HepG2 (cell line): ENCODE data around the gene RAC3. TPM values are rescaled to one million over a fixed set of nuclear protein-coding genes. Genes with fewer than 3 reads are reported as not detected.
A peak's percentile ranks its signal among the peaks of the same experiment; 100 is the strongest.

Experiments used
- ATAC-seq: fragments of 200-7000 bp; cut with Tn5 transposase; 3 replicates; pipeline ENCODE4 v1.9.1; 2020; ENCODE audit warnings: mild to moderate bottlenecking, moderate library complexity
- BruUV-seq: library from RNA; stranded (reverse); fragments of 400-500 nt; replicated peaks from 2 replicates; lab custom pipeline; 2021; lab: Mats Ljungman, UMichigan
- CTCF ChIA-PET: fragments of 300-600 bp; formaldehyde crosslinking; extraction: SDS; loops from one replicate; lab custom pipeline; 2021; ENCODE audit warnings: low total read pairs, inconsistent platforms, low intra/inter-chr PET ratio; lab: Yijun Ruan, JAX
- POLR2A ChIA-PET: fragments of 350-600 bp; sonication (Branson Sonifier 250); formaldehyde crosslinking; loops from one replicate; lab custom pipeline; 2020; ENCODE audit warnings: antibody characterized with exemption, inconsistent platforms; lab: Yijun Ruan, JAX
- DNase-seq: peaks from one replicate; pipeline ENCODE4 v3.0.0-alpha.2; 2015; ENCODE audit warnings: low spot score
- FAIRE-seq: peaks from 3 replicates; lab custom pipeline; 2011; peaks lifted over from hg19 to GRCh38; lab: Jason Lieb, UNC
- H2AFZ ChIP-seq: one replicate; pipeline ENCODE4 v1.6.1; 2011; ENCODE audit warnings: low read length, inconsistent platforms
- H3K27ac ChIP-seq: fragments of 300-600 bp; 3 replicates; pipeline ENCODE4 v1.8.0; 2011; ENCODE audit warnings: mixed run types, mild to moderate bottlenecking, mixed read lengths, low read length, inconsistent platforms; ENCODE audit not compliant: insufficient read depth; ENCODE audit errors: extremely low read length
- H3K27me3 ChIP-seq, 2 experiments: fragments of 200-600 bp in 1 of 2; 2 replicates in 1 of 2; 3 replicates in 1 of 2; pipeline versions ENCODE4 v1.6.0 to v1.8.0; 2011; ENCODE audit warnings: low read length in 2 of 2, mild to moderate bottlenecking in 2 of 2, moderate library complexity in 2 of 2, inconsistent platforms in 1 of 2; ENCODE audit not compliant: insufficient read depth in 2 of 2, control insufficient read depth in 1 of 2
- H3K36me3 ChIP-seq, 2 experiments: fragments of 200-600 bp in 1 of 2; replicated peaks in 1 of 2; 2 replicates in 1 of 2; 3 replicates in 1 of 2; pipeline versions ENCODE4 v1.5.1 to v1.8.0; 2011; ENCODE audit warnings: low read length in 2 of 2, inconsistent platforms in 1 of 2; ENCODE audit not compliant: insufficient read depth in 2 of 2, control insufficient read depth in 1 of 2
- H3K4me1 ChIP-seq: 2 replicates; pipeline ENCODE4 v1.5.1; 2012; ENCODE audit warnings: low read length, inconsistent platforms; ENCODE audit not compliant: insufficient read depth
- H3K4me2 ChIP-seq: 2 replicates; pipeline ENCODE4 v1.6.0; 2011; ENCODE audit warnings: low read depth, low read length, inconsistent platforms
- H3K4me3 ChIP-seq, 3 experiments: fragments of 200-600 bp in 1 of 3; sonication (generic), shearing (Covaris generic) in 1 of 3; replicated peaks in 1 of 3; 2 replicates each; pipeline ENCODE4 v1.5.1; 2011 to 2016; ENCODE audit warnings: low read length in 3 of 3, inconsistent platforms in 2 of 3, low read depth in 2 of 3, mild to moderate bottlenecking in 2 of 3, control low read depth in 1 of 3, mixed read lengths in 1 of 3; ENCODE audit not compliant: insufficient read depth in 1 of 3
- H3K79me2 ChIP-seq: one replicate; pipeline ENCODE4 v1.6.1; 2011; ENCODE audit warnings: low read length, inconsistent platforms; ENCODE audit not compliant: insufficient read depth
- H3K9ac ChIP-seq: 2 replicates; pipeline ENCODE4 v1.6.0; 2011; ENCODE audit warnings: mild to moderate bottlenecking, low read depth, low read length, inconsistent platforms; ENCODE audit not compliant: insufficient read depth
- H3K9me3 ChIP-seq: 2 replicates; pipeline ENCODE4 v1.5.1; 2012; ENCODE audit warnings: mild to moderate bottlenecking, low read length
- H4K20me1 ChIP-seq: 2 replicates; pipeline ENCODE4 v1.6.0; 2011; ENCODE audit warnings: inconsistent platforms, mild to moderate bottlenecking, low read length, moderate library complexity; ENCODE audit not compliant: insufficient read depth
- AGO2 ChIP-seq: fragments of 200-400 bp; formaldehyde crosslinking; optimal IDR thresholded peaks from 2 replicates; pipeline ENCODE3; 2017; ENCODE audit warnings: mild to moderate bottlenecking, low read depth, low read length, moderate library complexity
- DNMT3B ChIP-seq: conservative IDR thresholded peaks from 2 replicates; pipeline ENCODE4 v1.6.1; 2016; ENCODE audit warnings: missing biosample characterization, control low read depth
- KLF6 ChIP-seq: IDR thresholded peaks from 2 replicates; pipeline ENCODE4 v1.8.0; 2016; ENCODE audit warnings: missing biosample characterization, missing genetic modification reagents
- MTA1 ChIP-seq: sonication (generic); formaldehyde crosslinking; IDR thresholded peaks from 2 replicates; pipeline ENCODE4 v1.4.0; 2020; ENCODE audit warnings: missing genetic modification reagents, mild to moderate bottlenecking, borderline replicate concordance
- POLR2A ChIP-seq, 2 experiments: IDR thresholded peaks; 2 replicates each; pipeline ENCODE4 v1.6.1; 2011; ENCODE audit warnings: low read depth in 2 of 2, low read length in 2 of 2, mild to moderate bottlenecking in 1 of 2, moderate library complexity in 1 of 2; ENCODE audit not compliant: insufficient read depth in 1 of 2
- REL ChIP-seq: sonication (generic); formaldehyde crosslinking; conservative IDR thresholded peaks from 2 replicates; pipeline ENCODE4 v1.8.0; 2022; ENCODE audit warnings: mild to moderate bottlenecking, missing genetic modification reagents, moderate library complexity
- SP2 ChIP-seq: sonication (generic); formaldehyde crosslinking; IDR thresholded peaks from 2 replicates; pipeline ENCODE4 v1.5.1; 2020; ENCODE audit warnings: mild to moderate bottlenecking, missing genetic modification reagents
- TCF7 ChIP-seq: sonication (generic); IDR thresholded peaks from 2 replicates; pipeline ENCODE4 v1.6.1; 2016; ENCODE audit warnings: antibody characterized with exemption, low read depth
- ZNF225 ChIP-seq: sonication (generic); formaldehyde crosslinking; IDR thresholded peaks from 2 replicates; pipeline ENCODE4 v1.4.0; 2020; ENCODE audit warnings: mild to moderate bottlenecking, missing genetic modification reagents
- ZNF329 ChIP-seq: sonication (generic); formaldehyde crosslinking; IDR thresholded peaks from 2 replicates; pipeline ENCODE4 v1.9.0; 2021; ENCODE audit warnings: low read depth, mild to moderate bottlenecking, missing genetic modification reagents
- ZNF670 ChIP-seq: sonication (generic); formaldehyde crosslinking; IDR thresholded peaks from 2 replicates; pipeline ENCODE4 v1.8.0; 2022; ENCODE audit warnings: mild to moderate bottlenecking, missing genetic modification reagents, borderline replicate concordance
- ZNF776 ChIP-seq: sonication (generic); formaldehyde crosslinking; IDR thresholded peaks from 2 replicates; pipeline ENCODE4 v1.4.0; 2020; ENCODE audit warnings: mild to moderate bottlenecking, missing genetic modification reagents
- WGBS: methylation state at CpG from one replicate; pipeline ENCODE4 v1.1.6; 2017; ENCODE audit warnings: low lambda C conversion rate; 5-methylcytosine and 5-hydroxymethylcytosine counted together
- in situ Hi-C: cut with HindIII; loops from 2 replicates; pipeline ENCODE4 v1.10.0; 2017; ENCODE audit warnings: low pct_unique_long_range_greater_than_20kb; ENCODE audit not compliant: extremely low pct_ligation_motif_present
- intact Hi-C: fragments of 100-400 bp; cut with micrococcal nuclease; formaldehyde crosslinking; loops from one replicate; pipeline ENCODE4 v1.10.0; 2022; ENCODE audit not compliant: unreplicated experiment
- polyA plus RNA-seq, 8 experiments: library from polyadenylated mRNA; depleted of rRNA in 3 of 8; stranded (reverse) in 7 of 8; unstranded in 1 of 8; fragments of >200 nt; fragmentation: Illumina TruSeq in 4 of 8; extraction: Trizol in 4 of 8; gene quantifications; 2 replicates each; pipeline versions ENCODE4 v1.2.1 to v1.2.3, GENCODE V29; 2011 to 2016; ENCODE audit warnings: low read depth in 4 of 8, missing spikeins in 1 of 8, mixed read lengths in 1 of 8; ENCODE audit not compliant: insufficient read depth in 1 of 8
- total RNA-seq, 5 experiments: library from RNA; depleted of rRNA; stranded (reverse); fragments of >200 nt; fragmentation: Illumina TruSeq; extraction: Trizol; gene quantifications; 2 replicates each; pipeline ENCODE4 v1.2.3, GENCODE V29; 2016; ENCODE audit warnings: low read depth in 1 of 5
- TF ChIP-seq, protein P1 (sequence below): sonication (generic); formaldehyde crosslinking; IDR thresholded peaks from 2 replicates; pipeline ENCODE4 v1.4.0; 2020; ENCODE audit warnings: missing genetic modification reagents, mild to moderate bottlenecking, borderline replicate concordance
- TF ChIP-seq, protein P2 (sequence below): sonication (generic); formaldehyde crosslinking; IDR thresholded peaks from 2 replicates; pipeline ENCODE4 v1.4.0; 2020; ENCODE audit warnings: missing genetic modification reagents, borderline replicate concordance
- TF ChIP-seq, protein P3 (sequence below): IDR thresholded peaks from 2 replicates; pipeline ENCODE4 v1.6.1; 2016; ENCODE audit warnings: missing compliant biosample characterization, missing genetic modification reagents, borderline replicate concordance

The RAC3 gene
- total and polyA plus RNA-seq, 2 of the 13 experiments (the other 11 are each of a cell fraction or from before 2014, with no cell fraction given) = 10.5 to 21.3 TPM

DNA sequence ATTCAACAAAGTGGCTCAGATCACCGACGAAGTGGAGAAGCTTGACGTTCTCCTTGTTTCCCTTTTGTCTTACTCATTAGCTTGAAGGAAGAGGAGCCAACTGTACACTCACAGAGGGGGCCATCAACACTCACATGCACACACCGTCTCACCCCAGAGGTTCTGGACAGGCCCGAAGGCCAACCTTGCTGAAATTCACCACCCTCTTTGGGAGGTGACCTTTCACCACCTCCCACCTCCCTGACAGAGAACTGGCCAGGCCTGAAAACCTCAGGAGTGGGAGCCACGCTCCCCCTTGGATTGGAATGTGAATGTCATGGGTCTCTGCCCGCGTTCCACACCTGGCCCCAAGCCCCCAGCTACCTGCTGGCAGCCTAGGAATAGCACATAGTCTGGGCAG, 4.0 kb downstream of the RAC3 start (continued):
- TF ChIP-seq, protein P1, sequence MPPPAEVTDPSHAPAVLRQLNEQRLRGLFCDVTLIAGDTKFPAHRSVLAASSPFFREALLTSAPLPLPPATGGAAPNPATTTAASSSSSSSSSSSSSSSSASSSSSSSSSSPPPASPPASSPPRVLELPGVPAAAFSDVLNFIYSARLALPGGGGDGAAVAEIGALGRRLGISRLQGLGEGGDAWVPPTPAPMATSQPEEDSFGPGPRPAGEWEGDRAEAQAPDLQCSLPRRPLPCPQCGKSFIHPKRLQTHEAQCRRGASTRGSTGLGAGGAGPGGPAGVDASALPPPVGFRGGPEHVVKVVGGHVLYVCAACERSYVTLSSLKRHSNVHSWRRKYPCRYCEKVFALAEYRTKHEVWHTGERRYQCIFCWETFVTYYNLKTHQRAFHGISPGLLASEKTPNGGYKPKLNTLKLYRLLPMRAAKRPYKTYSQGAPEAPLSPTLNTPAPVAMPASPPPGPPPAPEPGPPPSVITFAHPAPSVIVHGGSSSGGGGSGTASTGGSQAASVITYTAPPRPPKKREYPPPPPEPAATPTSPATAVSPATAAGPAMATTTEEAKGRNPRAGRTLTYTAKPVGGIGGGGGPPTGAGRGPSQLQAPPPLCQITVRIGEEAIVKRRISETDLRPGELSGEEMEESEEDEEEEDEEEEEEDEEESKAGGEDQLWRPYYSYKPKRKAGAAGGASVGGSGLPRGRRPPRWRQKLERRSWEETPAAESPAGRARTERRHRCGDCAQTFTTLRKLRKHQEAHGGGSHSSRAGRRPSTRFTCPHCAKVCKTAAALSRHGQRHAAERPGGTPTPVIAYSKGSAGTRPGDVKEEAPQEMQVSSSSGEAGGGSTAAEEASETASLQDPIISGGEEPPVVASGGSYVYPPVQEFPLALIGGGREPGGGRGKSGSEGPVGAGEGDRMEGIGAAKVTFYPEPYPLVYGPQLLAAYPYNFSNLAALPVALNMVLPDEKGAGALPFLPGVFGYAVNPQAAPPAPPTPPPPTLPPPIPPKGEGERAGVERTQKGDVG = no peak
- no peak for TF ChIP-seq ZNF670
- no peak for TF ChIP-seq KLF6 (CRISPR knock-in tag)

DNA sequence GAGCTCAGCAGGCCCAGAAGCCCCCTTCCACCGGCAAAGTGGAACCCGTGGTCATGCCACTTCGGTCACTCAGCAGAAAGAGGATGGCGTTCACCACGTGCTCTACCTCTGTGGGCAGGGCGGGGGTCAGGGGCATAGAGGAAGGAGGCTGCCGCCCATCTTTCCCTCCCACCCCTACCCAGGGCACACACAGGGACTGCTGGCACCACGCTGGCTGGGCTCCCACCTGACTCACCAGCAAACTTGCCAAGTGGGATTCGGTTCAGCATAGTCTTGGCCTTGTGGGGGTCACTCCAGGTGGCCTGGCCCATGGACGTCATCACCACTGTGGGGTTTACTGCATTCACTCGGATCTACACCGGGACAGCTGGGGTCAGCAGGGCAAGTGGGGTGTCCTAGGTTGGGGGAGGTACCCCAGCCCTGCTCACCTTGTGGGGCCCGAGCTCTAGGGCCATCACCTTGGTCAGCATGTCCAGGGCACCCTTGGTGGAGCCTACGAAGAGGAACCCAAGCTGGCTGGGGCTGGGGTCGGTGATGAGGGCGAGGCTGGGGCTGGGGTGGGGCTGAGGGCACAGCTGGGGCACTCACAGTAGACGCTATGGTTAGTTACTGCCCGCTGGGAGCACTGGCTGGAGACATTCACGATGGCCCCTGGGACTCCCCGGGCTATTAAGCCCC, 4.6 kb downstream of the RAC3 start:
- ChIA-PET POLR2A (interaction anchor here (0.9 to 6.2 kb wide), 9 partner anchors 13 to 206 kb away, joined by 3 to 112 read pairs (median 20); partner anchors contain the start of genes CENPX, FASN and LRRC45), CTCF (interaction anchor here (1.8 kb wide), 1 partner anchor 77 kb away, joined by 7 read pairs; no protein-coding TSS in a partner anchor)
- no peaks in the 10 kb centered on the region for H3K27me3 ChIP-seq
- peaks cover 13% of the 10 kb centered on the region for H3K79me2 ChIP-seq
- TSS peak; percentile 72 for BruUV-seq
- intact Hi-C loops (loop anchor here (2.0 to 5.0 kb wide), 2 partner anchors 67 to 116 kb away; no protein-coding TSS in a partner anchor), in situ Hi-C loops (loop anchor here (5.0 kb wide), 1 partner anchor 121 kb away; no protein-coding TSS in a partner anchor)
- peaks cover 5 to 12% of the 10 kb centered on the region in 2 experiments for H3K36me3 ChIP-seq
- no peak for DNase-seq
- peak overlapping the region; percentile 91 for H3K27ac ChIP-seq
- no peak overlapping the region for H2AFZ ChIP-seq
- 97% methylated on average over 8 of the region's 20 CpGs for WGBS
- peak overlapping the region; percentile 91 for H3K9ac ChIP-seq
- ATAC-seq = no peak
- H3K4me3 ChIP-seq = peak overlapping the region; percentile 87 to 98 (median 93)
- H3K4me2 ChIP-seq = peak overlapping the region; percentile 95
- H3K9me3 ChIP-seq = no peaks in the 10 kb centered on the region
- peaks cover 20% of the 10 kb centered on the region for H4K20me1 ChIP-seq
- peaks cover 54% of the 10 kb centered on the region for H3K4me1 ChIP-seq
- no peak for FAIRE-seq
- TF ChIP-seq MTA1 (CRISPR knock-in tag) (peak; percentile 44; the same call in 1 of the 2 replicates), ZNF225 (CRISPR knock-in tag) (0 out of 2 replicates have a peak, but pooled peaks have one; percentile 32), SP2 (CRISPR knock-in tag) (0 out of 2 replicates have a peak, but pooled peaks have one; percentile 27), DNMT3B (CRISPR knock-in tag) (no peak), ZNF776 (CRISPR knock-in tag) (peak; percentile 24; the same call in 1 of the 2 replicates), AGO2 (peak; percentile 82), ZNF329 (CRISPR knock-in tag) (no peak), POLR2A (IDR thresholded peaks at IDR 0.05; ENCODE audit: insufficient read depth in 1 of 2, low read depth in 2 of 2, low read length in 2 of 2) (no peak), TCF7 (no peak), REL (CRISPR knock-in tag) (peak; percentile 52; the same call in 1 of the 2 replicates)
- TF ChIP-seq, protein P2, sequence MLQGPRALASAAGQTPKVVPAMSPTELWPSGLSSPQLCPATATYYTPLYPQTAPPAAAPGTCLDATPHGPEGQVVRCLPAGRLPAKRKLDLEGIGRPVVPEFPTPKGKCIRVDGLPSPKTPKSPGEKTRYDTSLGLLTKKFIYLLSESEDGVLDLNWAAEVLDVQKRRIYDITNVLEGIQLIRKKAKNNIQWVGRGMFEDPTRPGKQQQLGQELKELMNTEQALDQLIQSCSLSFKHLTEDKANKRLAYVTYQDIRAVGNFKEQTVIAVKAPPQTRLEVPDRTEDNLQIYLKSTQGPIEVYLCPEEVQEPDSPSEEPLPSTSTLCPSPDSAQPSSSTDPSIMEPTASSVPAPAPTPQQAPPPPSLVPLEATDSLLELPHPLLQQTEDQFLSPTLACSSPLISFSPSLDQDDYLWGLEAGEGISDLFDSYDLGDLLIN = no peak
- TF ChIP-seq, protein P3, sequence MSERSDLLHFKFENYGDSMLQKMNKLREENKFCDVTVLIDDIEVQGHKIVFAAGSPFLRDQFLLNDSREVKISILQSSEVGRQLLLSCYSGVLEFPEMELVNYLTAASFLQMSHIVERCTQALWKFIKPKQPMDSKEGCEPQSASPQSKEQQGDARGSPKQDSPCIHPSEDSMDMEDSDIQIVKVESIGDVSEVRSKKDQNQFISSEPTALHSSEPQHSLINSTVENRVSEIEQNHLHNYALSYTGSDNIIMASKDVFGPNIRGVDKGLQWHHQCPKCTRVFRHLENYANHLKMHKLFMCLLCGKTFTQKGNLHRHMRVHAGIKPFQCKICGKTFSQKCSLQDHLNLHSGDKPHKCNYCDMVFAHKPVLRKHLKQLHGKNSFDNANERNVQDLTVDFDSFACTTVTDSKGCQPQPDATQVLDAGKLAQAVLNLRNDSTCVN (CRISPR knock-in tag) = no peak
